ENCODE data around the gene ZNF512B.
A peak's percentile ranks its signal among the peaks of the same experiment; 100 is the strongest.

ZNF512B gene

DNA sequence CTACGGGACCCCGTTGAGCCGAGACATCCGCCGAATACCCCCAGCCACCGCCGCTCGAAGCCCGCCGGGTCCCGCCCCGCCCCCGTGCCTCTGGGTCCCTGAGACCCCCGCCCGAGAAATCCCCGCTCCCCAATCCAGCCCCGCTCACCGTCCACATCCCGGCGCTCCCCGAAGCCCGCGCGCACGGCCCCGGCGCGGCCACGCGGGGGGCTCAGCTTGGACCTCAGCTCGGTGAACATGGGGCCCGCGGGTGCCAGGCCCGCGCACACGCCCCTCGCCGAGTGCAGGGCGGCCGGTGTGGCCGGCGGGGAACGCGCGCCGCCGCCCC lies 9.5 kb upstream of the ZNF512B start:
- TF ChIP-seq NFIC (IDR thresholded peaks at IDR 0.05): no peak
- peak; percentile 51 for TF ChIP-seq ZBTB7A (IDR thresholded peaks at IDR 0.05; ENCODE audit: low read depth)
- TF ChIP-seq YY1 (IDR thresholded peaks at IDR 0.05; ENCODE audit: low read depth): no peak

GRCh38 chr20:63978319-63979228 lies 8.8 kb upstream of the ZNF512B start:
- TF ChIP-seq TEAD4 (IDR thresholded peaks at IDR 0.05) (peak; percentile 23; the same call in 1 of the 2 replicates), FOXM1 (IDR thresholded peaks at IDR 0.05; ENCODE audit: borderline replicate concordance, low read depth) (no peak), EP300 (IDR thresholded peaks at IDR 0.05; ENCODE audit: borderline replicate concordance) (peak; percentile 16; the same call in 1 of the 2 replicates), NFIC (IDR thresholded peaks at IDR 0.05) (0 out of 2 replicates have a peak, but pooled peaks have one; percentile 18), TCF12 (IDR thresholded peaks at IDR 0.05; ENCODE audit: low read depth) (peak; percentile 51; the same call in 1 of the 2 replicates), YY1 (IDR thresholded peaks at IDR 0.05; ENCODE audit: low read depth) (no peak), RAD21 (IDR thresholded peaks at IDR 0.05; ENCODE audit: low read depth) (no peak), CREB1 (IDR thresholded peaks at IDR 0.05; ENCODE audit: low read depth) (no peak), CEBPB (IDR thresholded peaks at IDR 0.05) (no peak), ZBTB7A (IDR thresholded peaks at IDR 0.05; ENCODE audit: low read depth) (peak; percentile 91), TAF1 (IDR thresholded peaks at IDR 0.05; ENCODE audit: low read depth) (no peak; the same call in 1 of the 2 replicates), EGR1 (IDR thresholded peaks at IDR 0.05) (no peak)
- TF ChIP-seq, protein P1, sequence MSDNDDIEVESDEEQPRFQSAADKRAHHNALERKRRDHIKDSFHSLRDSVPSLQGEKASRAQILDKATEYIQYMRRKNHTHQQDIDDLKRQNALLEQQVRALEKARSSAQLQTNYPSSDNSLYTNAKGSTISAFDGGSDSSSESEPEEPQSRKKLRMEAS (IDR thresholded peaks at IDR 0.05): peak; percentile 92
- TF ChIP-seq, protein P2, sequence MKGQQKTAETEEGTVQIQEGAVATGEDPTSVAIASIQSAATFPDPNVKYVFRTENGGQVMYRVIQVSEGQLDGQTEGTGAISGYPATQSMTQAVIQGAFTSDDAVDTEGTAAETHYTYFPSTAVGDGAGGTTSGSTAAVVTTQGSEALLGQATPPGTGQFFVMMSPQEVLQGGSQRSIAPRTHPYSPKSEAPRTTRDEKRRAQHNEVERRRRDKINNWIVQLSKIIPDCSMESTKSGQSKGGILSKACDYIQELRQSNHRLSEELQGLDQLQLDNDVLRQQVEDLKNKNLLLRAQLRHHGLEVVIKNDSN (IDR thresholded peaks at IDR 0.05): peak; percentile 35

DNA sequence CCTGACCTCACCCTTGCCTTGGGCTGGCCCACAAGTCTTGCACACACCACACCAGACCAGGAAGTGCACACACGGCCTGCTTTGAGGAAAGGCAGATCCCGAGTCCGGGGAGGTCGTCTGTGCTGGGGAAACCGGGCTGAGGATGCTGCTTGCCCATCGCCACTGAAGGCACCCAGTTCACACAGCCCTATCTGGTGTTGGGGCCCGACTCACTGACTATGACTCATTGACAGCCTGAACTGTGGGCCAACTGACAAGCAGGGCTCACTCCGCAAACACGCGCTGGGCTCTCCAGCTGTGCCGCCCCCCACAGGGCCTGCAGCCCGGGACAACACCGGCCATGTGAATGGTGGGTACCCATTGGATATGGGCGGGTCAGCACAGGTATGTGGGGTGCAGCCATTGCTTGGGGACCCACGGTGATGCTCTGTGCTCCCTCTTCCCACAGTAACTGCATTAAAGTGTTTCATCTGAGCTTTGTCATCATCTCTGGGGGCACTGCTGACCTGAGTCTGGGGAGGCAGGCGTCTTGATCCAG lies 8.1 kb upstream of the ZNF512B start:
- TF ChIP-seq REST (IDR thresholded peaks at IDR 0.05; ENCODE audit: low read depth) (no peak), CEBPB (IDR thresholded peaks at IDR 0.05) (no peak), EGR1 (IDR thresholded peaks at IDR 0.05) (no peak), RAD21 (IDR thresholded peaks at IDR 0.05; ENCODE audit: low read depth) (no peak), CREB1 (IDR thresholded peaks at IDR 0.05; ENCODE audit: low read depth) (no peak), FOXM1 (IDR thresholded peaks at IDR 0.05; ENCODE audit: borderline replicate concordance, low read depth) (no peak), TCF12 (IDR thresholded peaks at IDR 0.05; ENCODE audit: low read depth) (no peak), TEAD4 (IDR thresholded peaks at IDR 0.05) (no peak), NFIC (IDR thresholded peaks at IDR 0.05) (no peak), TAF1 (IDR thresholded peaks at IDR 0.05; ENCODE audit: low read depth) (no peak), YY1 (IDR thresholded peaks at IDR 0.05; ENCODE audit: low read depth) (no peak), ZBTB7A (IDR thresholded peaks at IDR 0.05; ENCODE audit: low read depth) (no peak), EP300 (IDR thresholded peaks at IDR 0.05; ENCODE audit: borderline replicate concordance) (no peak)
- TF ChIP-seq, protein P2 (IDR thresholded peaks at IDR 0.05): no peak
- TF ChIP-seq, protein P1 (IDR thresholded peaks at IDR 0.05): no peak

DNA sequence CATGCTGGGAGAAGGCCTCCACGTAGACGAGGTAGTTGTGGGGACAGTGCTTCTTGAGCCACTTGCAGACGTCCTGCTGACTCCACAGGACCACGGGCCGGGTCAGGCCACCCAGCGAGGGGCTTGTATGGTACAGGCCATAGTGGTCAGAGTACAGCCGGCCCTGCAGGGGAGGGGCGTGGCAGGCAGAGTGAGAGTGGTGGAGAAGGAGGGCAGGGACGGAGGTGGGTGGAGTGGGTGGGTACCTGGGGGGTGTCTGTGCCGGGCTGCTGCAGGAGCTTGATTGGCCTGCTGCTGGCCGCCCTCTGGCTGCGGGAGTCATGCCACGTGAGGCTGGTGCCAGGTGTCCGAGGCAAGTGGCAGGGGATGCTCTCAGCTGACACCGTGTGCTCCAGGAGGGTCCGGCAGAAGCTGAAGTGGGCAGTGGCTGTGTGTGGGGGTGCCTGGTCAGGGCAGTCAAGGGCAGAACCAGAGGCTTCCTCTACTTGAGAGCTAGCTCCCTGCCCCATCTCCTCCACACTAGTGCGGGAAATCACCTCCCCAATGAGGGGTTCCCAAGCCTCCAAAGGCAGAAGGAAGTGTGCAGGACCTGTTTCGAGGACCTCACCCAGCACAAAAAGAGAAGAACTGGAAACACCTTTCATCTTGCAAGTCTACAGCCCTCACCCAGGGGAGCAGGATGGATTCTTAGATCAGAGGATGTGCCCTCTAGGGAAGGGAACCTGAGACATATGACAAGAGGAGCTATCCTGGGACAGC lies 7.4 kb upstream of the ZNF512B start:
- no peak for TF ChIP-seq NFIC (IDR thresholded peaks at IDR 0.05)
- no peak for TF ChIP-seq TCF12 (IDR thresholded peaks at IDR 0.05; ENCODE audit: low read depth)
- TF ChIP-seq, protein P2 (IDR thresholded peaks at IDR 0.05): no peak
- no peak for TF ChIP-seq EP300 (IDR thresholded peaks at IDR 0.05; ENCODE audit: borderline replicate concordance)
- no peak for TF ChIP-seq CEBPB (IDR thresholded peaks at IDR 0.05)
- TF ChIP-seq RAD21 (IDR thresholded peaks at IDR 0.05; ENCODE audit: low read depth): no peak
- TF ChIP-seq, protein P1 (IDR thresholded peaks at IDR 0.05): no peak
- TF ChIP-seq TEAD4 (IDR thresholded peaks at IDR 0.05): no peak
- no peak for TF ChIP-seq REST (IDR thresholded peaks at IDR 0.05; ENCODE audit: low read depth)
